HG03342 (cell line): ENCODE measurements around the gene TRNT1.
A peak's percentile ranks its signal among the peaks of the same experiment; 100 is the strongest.

Experiments used
- ATAC-seq: cut with Tn5 transposase; IDR thresholded peaks from one replicate; pipeline ENCODE4 v1.9.1; 2021; ENCODE audit warnings: mild to moderate bottlenecking, moderate library complexity; ENCODE audit not compliant: unreplicated experiment

Gene TRNT1

DNA sequence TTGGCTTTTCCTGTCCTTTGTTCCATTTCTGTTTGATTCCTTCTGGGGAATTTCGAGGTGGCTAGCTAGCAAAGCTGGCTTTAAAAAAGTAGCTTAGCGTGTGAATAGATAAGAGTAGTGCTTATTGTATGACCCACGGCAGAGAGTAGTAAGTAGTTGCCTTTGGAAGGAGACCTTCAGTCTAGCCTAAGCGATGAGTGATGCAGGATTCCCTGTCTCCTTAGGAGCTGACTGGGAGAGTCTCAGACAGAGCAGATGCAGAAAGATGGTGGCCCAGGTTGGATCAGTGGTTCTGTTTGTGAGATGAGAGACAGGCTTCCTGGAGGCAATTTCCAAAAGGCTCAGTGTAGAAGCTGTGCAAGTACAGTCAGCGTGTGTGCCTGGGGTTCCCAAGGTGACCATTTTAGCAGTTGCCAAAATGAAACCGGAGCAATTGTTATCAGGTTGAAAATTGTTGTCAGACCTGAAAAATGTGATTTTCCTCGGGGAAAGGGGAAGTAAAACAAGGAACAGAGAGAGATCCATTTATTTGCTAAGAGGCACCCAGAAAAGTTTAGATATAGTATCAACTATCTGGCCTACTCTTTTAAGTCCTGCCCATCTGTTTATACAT is 15.9 kb upstream of the TRNT1 start:
- ATAC-seq = peak; percentile 44

- no peak for ATAC-seq
Observed at GRCh38 chr3:3113042-3113709, 13.6 kb upstream of the TRNT1 start.

DNA sequence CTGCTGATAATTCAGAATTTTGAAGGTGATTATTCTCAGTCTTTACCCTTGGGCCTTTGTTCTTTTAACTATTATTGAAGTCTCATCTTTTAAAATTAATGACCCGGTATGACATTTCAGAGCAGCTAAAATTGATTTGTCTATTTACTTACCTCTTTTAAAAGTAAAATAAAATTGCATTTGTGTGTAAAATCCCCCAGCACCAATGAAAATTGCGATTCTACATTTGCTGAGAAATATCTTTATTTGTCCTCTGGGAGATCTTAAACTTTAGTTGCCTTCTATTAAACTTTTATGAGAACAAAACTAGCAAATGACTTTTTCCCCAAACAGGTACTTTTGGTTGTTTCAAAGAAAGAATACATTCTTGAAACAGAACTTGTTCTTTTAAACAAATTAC is 9.1 kb upstream of the TRNT1 start:
- no peak for ATAC-seq

DNA sequence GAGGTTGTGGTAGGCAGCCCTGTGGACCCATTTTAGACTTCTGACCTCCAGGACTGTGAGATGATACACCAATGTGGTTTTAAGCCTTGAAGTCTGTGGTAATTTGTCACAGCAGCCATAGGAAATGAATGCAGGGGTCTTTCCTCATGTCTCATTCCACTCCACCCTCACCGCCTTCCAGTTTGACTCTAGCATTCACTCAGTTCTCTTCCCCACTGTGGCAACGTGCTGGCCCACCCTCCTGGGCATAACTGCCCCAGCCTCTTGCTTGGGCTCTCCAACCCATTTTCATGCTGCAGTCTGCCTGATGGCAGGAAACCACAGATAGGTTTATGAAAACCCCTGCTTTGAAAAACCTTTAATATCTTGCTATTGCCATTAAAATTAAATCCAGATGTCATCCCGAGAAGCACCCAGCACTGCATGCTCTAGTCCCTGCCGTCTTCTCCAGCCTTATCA is 7.3 kb upstream of the TRNT1 start:
- no peak for ATAC-seq

DNA sequence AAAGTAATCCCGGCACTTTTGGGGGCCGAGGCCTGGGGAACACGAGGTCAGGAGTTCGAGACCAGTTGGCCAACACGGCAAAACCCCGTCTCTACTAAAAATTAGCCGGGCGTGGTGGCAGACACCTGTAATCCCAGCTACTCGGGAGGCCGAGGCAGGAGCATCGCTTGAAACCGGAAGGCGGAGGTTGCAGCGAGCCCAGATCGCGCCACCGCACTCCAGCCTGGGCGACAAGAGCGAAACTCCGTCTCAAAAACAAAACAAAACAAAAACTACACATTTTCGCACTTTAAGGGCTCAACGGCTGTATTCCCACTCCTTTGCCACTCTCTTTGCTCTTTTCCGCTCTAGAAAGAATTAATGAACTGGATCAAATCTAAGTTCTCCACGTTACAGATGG is 763 bp upstream of the TRNT1 start:
- ATAC-seq = no peak

DNA sequence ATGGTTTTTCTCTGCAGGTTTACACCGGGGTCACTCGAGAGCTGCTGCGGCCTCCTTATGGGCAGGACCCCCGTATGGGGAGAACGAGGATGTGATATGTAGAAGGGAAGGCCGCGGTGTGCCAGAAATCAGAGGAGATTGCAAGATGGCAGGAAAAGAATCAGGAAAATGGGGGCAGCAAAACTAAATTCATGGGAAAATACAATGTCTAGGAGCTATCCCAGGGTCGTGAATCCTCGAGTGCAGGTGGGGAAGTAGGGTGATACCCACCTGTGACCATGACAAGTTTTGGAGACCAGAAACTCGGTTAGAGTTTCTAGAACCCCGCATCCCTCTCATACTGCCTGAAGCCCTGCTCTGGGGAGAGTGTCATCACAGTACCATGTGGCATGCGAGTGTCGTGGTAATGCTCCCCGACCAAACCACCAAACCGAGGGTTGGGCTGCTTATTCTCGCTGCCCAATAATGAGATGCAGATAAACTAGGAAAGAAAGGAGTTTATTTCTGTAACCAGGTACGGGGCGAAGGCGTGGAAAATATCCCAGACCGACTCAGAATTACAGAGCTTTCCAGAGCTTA is 781 bp downstream of the TRNT1 start:
- no peak for ATAC-seq

DNA sequence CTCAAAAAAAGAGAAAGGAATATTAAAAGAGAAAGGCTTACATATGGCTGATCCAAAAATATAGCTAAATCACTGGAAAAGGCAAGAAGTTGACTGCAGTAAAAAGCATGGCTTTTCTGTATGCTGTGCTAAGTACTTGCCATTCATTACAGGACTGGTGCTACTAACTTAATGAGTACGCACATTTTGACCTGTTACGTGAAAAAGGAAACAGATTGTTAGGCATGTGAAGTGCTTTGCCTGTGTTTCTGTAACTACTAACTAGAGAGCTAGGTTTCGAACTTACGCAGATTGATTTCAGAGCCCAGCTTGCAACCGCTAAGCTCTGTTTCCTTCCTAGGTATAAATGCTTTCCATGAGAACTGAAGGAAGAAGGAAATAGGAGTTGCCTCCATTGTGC is 2.8 kb downstream of the TRNT1 start:
- ATAC-seq = no peak

DNA sequence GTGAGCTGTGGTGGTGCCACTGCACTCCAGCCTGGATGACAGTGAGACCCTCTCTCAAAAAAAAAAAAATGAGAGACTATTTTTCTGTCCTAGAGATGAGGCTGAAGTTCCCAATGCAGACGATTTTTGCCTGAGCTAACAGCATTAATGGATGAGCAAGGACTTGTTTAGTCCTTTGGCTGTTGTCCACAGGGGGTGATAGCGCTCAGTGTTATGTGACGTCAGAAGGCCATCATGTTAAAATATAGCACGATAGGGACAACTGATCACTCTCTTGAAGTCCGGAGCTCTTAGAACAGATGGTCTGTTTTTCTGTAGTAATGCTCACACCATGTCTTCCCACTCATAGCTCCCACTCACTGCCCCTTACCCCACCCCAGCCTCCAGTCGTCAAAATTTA is 6.8 kb downstream of the TRNT1 start:
- ATAC-seq = no peak

GRCh38 chr3:3134750-3135448 is 8.2 kb downstream of the TRNT1 start:
- ATAC-seq = no peak

- ATAC-seq = no peak
Observed at GRCh38 chr3:3137526-3137925, 10.8 kb downstream of the TRNT1 start.

DNA sequence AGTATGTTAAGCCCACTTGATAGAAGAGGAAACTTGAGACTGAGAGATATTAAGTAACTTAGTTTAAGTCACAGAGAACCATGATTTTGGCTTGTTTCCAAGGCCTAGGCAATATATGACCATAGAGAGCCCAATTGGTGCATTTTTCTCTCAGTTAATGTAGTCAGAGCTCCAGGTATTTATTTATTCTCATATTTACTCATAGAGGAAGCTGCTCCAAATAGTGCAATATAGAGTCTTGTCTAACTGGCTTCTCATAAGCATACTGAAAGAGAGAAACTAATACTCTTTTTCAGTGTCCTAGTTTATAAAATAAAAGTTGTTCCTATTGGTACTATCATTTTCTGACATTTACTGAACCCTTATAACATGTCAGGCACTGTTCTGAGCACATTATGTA is 15.2 kb downstream of the TRNT1 start:
- no peak for ATAC-seq

DNA sequence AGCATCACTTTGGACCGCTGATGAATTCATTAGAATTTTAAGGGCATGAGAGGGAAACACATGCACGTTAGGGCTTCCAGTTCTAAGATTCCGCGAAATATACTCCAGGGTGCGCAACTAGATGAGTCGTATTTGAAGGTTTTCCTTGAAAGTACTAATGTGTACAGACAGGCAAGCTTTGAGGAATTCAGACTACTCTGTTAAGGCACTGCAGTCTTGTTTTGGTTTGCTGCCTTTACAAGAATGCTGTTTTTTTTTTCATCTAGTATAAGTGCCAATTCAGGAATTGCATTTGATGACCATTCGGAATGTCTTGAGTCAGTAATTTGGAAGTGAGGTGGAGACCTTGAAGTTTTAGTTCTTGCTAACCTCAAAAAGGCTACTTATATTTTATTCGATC is 19.1 kb downstream of the TRNT1 start:
- no peak for ATAC-seq

GRCh38 chr3:3149560-3149959 is 22.8 kb downstream of the TRNT1 start:
- ATAC-seq = no peak

GRCh38 chr3:3151513-3151912 is 24.8 kb downstream of the TRNT1 start:
- ATAC-seq = no peak

DNA sequence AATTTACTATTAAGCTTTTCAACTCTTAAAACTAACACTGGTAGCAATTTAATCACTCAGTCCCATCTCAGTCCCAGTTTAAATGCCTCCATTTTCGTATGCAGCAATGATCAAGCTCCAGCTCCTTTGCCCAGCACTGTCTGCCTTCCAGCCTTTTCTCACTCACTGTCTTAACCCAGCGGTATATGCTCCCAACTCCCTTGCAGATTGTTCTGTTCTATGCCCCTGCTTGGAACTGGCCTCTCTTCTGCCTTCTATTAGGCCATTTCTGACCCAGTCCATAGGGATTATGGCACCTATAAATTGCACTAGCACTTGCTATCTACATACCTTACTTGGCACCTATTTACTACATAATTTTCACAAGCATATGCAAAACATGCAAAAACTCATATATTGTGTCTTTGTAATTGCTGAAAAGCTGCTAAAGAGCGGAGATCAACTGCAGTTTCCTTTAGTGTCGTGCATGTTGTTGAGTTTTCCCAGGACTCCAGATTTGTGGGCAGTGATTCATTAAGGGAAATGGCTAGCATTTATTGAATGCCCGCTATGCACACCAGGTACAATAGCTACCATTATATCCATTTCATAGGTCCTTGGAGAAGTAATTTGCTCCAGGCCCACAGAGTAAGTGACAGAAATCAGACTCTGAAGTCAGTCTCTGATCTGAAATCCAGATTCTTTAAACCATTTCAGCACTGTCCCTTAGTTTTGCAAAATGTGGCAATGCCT is 28.3 kb downstream of the TRNT1 start:
- ATAC-seq = no peak

DNA sequence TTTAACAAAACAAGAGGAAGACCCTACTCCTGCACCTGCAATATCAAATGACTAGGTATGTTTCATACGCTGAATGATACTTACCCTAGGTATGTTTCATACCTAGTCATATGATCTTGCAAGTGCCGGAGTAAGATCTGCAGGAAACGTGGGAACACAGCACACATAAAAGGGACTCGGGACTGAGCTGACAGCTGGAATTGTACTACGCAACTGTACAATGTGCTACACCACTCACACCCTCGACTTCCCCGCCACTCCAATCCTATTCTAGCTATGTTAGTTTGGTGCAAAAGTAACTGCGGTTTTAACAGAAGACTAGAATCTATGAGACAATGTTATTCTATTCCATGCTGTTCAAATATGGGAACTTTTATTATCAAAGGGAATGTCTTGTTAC is 30.7 kb downstream of the TRNT1 start:
- no peak for ATAC-seq

DNA sequence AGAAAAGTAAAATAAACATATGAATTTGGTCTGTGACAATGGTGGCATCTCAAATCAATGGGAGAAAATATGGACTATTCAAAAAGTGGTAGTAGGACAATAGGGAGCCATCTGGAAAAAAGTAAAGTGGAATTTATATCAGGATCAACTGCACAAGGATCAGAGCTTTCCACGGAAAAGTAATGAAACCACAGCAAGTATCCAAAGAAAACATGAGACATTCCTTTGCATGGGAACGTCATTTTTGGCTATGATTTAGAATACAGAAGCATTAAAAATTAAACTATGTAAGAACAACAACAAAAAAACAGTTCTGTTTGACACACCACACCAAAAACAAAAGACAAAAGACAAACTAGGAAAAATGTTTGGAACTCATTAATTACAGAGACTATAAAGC is 34.1 kb downstream of the TRNT1 start:
- no peak for ATAC-seq

GRCh38 chr3:3165241-3165640 is 38.5 kb downstream of the TRNT1 start:
- no peak for ATAC-seq

DNA sequence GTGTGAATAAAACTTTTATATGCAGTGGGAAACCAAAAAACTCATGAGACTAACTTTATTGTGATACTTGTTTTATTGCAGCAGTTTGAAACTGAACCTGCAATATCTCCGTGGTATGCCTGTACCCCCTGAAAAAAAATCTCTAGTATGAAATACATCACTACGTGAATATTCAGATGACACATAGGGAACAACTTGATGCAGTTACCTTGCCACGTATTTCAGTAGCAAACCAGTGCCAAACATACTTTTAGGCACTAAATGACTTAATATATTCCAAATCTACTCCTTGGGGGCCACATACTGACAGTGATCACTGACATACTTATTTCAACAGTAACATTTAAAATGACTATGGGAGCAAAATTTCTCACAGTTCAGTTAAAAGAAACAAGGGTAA is 38.9 kb downstream of the TRNT1 start:
- ATAC-seq = no peak

DNA sequence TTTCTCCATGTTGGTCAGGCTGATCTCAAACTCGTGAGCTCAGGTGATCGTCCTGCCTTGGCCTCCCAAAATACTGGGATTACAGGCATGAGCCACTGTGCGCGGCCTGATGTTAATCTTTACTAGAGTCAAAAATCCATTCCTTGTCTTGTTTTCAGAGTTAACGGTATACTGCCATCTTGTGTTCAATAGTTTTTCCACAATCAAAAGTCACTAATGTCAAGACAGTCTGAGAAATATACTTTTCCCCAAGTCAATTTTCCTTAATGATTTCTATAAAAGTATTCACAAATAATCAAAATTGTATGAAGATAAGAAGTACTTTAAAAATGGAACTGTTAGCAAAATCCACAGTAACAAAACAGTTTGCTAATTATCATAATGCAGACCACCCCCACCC is 44.3 kb downstream of the TRNT1 start:
- ATAC-seq = peak; percentile 44

DNA sequence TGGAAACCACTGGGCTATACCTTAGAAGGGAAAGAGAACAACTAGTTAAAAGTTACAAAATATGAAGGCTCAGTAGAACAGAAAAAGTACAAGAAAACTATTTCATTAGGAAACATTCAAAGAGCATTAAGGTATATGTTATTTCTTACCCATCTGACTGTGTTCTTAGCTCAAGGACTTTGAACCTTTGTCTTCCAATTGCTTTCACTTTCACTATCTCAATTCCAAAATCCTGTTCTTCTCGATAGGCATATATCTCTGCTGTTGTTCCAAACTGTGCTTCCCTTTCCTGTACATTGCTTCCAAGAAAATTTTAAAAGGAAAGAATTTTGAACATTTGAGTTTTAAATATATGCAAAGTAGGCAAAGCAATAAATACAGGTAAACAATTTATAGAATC is 45.9 kb downstream of the TRNT1 start:
- peak; percentile 56 for ATAC-seq
